WERI-Rb-1 (cell line): ENCODE measurements around the gene AFF2.

Source experiments
- DNase-seq: peaks from one replicate; pipeline ENCODE4 v3.0.0-alpha.2; 2020
- H3K27ac ChIP-seq: fragments of 250-450 bp; sonication (Bioruptor Pico); 2 replicates; pipeline ENCODE4 v1.5.1; 2020; ENCODE audit warnings: mild to moderate bottlenecking, moderate library complexity
- H3K27me3 ChIP-seq: fragments of 250-450 bp; sonication (Bioruptor Pico); 2 replicates; pipeline ENCODE4 v1.5.1; 2021; ENCODE audit warnings: mild to moderate bottlenecking, low read depth, moderate library complexity; ENCODE audit not compliant: insufficient read depth, severe bottlenecking
- H3K36me3 ChIP-seq: fragments of 250-450 bp; sonication (Bioruptor Pico); 2 replicates; pipeline ENCODE4 v1.5.1; 2020; ENCODE audit warnings: mild to moderate bottlenecking, moderate library complexity
- H3K4me3 ChIP-seq: 2 replicates; pipeline ENCODE4 v1.5.1; 2011; ENCODE audit warnings: low read depth, mild to moderate bottlenecking, control low read depth, low read length
- H3K9me3 ChIP-seq: fragments of 250-450 bp; sonication (Bioruptor Pico); 2 replicates; pipeline ENCODE4 v1.5.1; 2021; ENCODE audit warnings: mild to moderate bottlenecking, moderate library complexity; ENCODE audit not compliant: severe bottlenecking
- TF ChIP-seq, protein P1 (sequence below): IDR thresholded peaks from 2 replicates; pipeline ENCODE4 v1.5.1; 2011; ENCODE audit warnings: low read depth, mild to moderate bottlenecking, control low read depth, inconsistent platforms, low read length

Gene AFF2

DNA sequence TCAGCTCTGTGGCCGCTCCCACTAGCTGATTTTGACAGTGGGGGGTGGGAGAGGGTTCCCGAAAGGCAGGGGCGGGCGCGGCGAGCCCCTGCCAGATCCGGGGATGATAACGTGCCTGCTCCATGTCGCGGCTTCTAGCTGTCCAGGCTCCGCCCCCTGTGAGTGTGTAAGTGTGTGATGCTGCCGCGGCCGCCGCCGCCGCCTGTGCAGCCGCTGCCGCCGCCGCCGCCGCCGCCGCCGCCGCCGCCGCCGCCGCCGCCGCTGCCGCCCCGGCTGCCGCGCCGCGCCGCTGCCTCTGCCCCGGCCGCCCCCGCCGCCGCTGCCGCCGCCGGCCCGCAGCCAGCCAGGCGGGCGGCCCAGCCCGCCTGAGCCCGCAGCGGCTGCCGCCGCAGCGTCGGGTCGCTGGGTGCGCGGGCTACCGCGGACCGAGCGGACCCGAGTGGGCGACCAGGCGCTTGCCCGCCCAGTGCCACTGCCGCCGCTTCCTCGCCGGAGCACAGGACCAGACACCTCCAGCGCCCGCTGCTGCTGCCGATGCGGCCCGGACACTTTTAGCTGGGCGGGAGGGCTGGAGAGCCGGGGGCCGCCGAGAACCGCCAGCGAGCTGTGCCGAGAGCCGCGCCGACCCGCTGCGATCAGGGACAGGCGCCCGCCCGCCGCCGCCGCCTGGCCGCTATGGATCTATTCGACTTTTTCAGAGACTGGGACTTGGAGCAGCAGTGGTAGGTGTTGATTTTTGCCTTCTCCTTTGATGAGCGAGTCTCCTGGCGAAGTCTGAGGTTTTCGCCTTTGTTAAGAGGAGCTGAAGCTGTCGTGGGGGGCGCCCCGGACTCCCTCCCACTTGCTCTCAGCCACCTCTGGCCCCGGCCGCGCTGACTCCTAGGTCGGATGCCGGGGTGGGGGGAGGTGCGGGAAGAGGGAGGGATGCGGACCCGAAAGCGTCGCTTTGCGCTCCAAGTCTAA, at the start of gene AFF2:
Gene AFF2, plus strand, starts transcription at position 195 of the 963 bp plus-strand sequence. Its CDS starts 481 bp downstream, at position 676.
- TF ChIP-seq, protein P1, sequence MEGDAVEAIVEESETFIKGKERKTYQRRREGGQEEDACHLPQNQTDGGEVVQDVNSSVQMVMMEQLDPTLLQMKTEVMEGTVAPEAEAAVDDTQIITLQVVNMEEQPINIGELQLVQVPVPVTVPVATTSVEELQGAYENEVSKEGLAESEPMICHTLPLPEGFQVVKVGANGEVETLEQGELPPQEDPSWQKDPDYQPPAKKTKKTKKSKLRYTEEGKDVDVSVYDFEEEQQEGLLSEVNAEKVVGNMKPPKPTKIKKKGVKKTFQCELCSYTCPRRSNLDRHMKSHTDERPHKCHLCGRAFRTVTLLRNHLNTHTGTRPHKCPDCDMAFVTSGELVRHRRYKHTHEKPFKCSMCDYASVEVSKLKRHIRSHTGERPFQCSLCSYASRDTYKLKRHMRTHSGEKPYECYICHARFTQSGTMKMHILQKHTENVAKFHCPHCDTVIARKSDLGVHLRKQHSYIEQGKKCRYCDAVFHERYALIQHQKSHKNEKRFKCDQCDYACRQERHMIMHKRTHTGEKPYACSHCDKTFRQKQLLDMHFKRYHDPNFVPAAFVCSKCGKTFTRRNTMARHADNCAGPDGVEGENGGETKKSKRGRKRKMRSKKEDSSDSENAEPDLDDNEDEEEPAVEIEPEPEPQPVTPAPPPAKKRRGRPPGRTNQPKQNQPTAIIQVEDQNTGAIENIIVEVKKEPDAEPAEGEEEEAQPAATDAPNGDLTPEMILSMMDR, result no peak
- DNase-seq, result peak; percentile 53
- H3K27me3 ChIP-seq, result no peaks in the 10 kb centered on the region
- H3K36me3 ChIP-seq, result no peaks in the 10 kb centered on the region
- H3K4me3 ChIP-seq, result peak within 1 kb of the TSS; percentile 68
- no peaks in the 10 kb centered on the region for H3K9me3 ChIP-seq
- peak within 1 kb of the TSS; percentile 56; the same call in 1 of the 2 replicates for H3K27ac ChIP-seq

DNA sequence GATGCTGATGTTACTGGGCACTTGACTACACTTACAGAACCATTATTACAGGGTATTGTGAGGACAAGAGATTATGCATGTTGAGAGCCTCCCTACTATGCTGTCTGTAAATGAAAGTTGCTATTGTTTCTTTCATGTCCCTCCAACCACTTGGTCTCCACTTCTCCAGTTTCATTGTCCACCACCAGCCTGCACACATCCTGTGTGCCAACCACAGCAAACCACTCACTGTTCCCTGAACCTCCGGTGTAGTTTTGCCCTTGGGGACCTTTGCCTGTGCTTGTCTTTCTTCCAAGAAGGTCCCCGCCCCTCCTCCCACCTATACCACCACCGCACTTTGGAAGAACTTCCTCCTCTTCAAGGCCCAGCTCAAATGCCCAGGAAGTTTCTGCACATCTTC, 43.1 kb upstream of the AFF2 start:
- TF ChIP-seq, protein P1, result no peak
- H3K27me3 ChIP-seq, result no peaks in the 10 kb centered on the region
- DNase-seq, result no peak
- H3K27ac ChIP-seq, result no peak overlapping the region
- no peaks in the 10 kb centered on the region for H3K36me3 ChIP-seq
- no peaks in the 10 kb centered on the region for H3K9me3 ChIP-seq
- no peak overlapping the region for H3K4me3 ChIP-seq

DNA sequence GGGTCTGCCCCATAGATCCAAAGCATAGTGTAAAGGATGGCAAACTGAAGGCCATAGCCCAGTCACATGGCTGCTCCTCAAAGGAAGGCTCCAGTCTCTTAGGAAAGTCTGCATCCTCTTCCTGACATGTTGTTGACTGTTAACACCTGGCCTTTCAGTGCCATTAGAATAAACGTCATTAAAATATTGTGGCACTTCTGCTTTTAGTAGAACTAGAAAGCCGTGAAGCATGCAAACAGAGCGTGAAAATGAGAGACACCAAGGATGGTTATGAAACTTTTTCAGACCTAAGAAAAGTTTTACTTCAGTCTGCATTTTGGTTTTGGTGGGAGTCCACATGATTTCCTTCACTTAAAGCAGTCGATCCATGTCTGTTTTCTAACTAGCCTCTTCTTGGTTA, 41.1 kb upstream of the AFF2 start:
- no peaks in the 10 kb centered on the region for H3K27me3 ChIP-seq
- no peaks in the 10 kb centered on the region for H3K9me3 ChIP-seq
- DNase-seq, result no peak
- H3K27ac ChIP-seq, result no peak overlapping the region
- H3K36me3 ChIP-seq, result no peaks in the 10 kb centered on the region
- TF ChIP-seq, protein P1, result no peak
- H3K4me3 ChIP-seq, result no peak overlapping the region

DNA sequence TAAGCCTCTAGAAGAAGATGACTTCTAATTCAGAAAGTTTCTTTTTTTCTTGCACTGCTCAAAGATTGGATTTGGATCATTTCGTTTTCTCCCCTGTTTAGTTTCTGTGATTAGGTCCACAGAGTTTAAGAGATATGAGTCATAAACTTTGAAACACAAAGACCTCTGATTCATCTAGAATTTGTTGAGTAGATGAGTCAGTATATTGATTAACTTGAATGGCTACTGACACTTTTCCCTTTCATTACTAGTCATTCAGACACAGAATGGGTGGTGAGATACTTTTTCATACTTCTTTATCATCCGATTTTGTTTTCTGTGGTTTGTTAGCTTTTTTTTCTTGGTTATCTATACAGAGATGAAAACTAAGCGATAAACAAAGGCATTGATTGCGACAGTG, 34.1 kb upstream of the AFF2 start:
- no peak overlapping the region for H3K27ac ChIP-seq

DNA sequence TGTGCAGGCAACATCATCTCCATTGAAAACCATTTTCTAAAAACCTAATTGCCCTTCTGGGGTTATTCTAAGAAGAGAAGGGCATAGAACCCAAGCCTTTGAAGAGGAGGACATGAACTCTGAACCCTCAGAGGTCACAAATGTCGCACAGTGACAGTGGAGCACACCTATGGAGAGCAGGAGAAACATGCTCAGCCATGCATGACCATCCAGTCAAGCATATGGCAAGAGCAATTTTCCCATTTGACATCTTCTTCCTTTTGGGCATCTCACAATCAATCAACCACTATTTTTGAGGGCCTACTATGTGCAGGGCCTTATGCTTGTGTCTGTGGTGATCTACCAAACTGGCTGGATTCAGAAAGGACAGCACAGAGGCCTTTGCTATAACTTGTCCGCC, 30.1 kb upstream of the AFF2 start:
- no peaks in the 10 kb centered on the region for H3K9me3 ChIP-seq
- TF ChIP-seq, protein P1, result no peak
- no peaks in the 10 kb centered on the region for H3K27me3 ChIP-seq
- H3K36me3 ChIP-seq, result no peaks in the 10 kb centered on the region
- DNase-seq, result no peak
- H3K27ac ChIP-seq, result no peak overlapping the region
- H3K4me3 ChIP-seq, result no peak overlapping the region

More for the DNA sequence above, 34.1 kb upstream of the AFF2 start:
- H3K4me3 ChIP-seq, result no peak overlapping the region
- no peaks in the 10 kb centered on the region for H3K27me3 ChIP-seq
- no peaks in the 10 kb centered on the region for H3K9me3 ChIP-seq
- TF ChIP-seq, protein P1, result no peak
- H3K36me3 ChIP-seq, result no peaks in the 10 kb centered on the region
- no peak for DNase-seq
